Erythroblast (primary cell): Measurements from ENCODE around the gene RFX2.

Experiments
- GATA1 ChIP-seq: IDR thresholded peaks from 2 replicates; pipeline ENCODE4 v1.6.1; 2011; ENCODE audit warnings: low read depth, mild to moderate bottlenecking, control low read depth, low read length, moderate library complexity
- POLR2A ChIP-seq: IDR thresholded peaks from 2 replicates; pipeline ENCODE4 v1.6.1; 2011; ENCODE audit warnings: mild to moderate bottlenecking, low read length

DNA sequence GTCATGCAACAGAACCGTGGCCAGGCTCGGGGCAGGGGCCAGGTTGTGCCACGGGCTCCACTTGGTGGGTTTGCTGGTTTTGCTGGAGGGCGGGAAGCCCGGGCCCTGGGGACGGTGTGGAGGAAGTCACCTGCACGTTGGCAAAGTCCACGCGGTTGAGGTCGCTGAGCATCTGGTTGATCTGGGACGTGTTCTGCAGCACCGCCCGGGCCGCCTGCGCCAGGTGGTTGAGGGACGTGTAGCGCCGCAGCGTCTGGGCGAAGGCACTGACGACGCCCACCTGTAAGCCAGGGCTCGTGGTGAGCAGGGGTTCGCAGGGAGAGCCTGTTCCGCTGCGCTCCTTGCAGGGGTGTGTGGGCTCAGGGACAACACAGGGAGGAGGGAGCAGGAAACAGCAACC lies 107.7 kb downstream of the RFX2 start:
- TF ChIP-seq POLR2A = no peak
- TF ChIP-seq GATA1 = no peak
